HG02938 (cell line): ENCODE data around the gene MCOLN3.

Source experiments
- ATAC-seq: cut with Tn5 transposase; IDR thresholded peaks from one replicate; pipeline ENCODE4 v1.9.1; 2021; ENCODE audit warnings: mild to moderate bottlenecking, moderate library complexity; ENCODE audit not compliant: unreplicated experiment

The MCOLN3 gene

GRCh38 chr1:85048296-85049064 is at the start of gene MCOLN3:
MCOLN3 (minus strand) TSS chr1:85048500; CDS start chr1:85045360, 3,140 bp downstream.
- peak; percentile 66 for ATAC-seq

- ATAC-seq: no peak
These were observed 45.3 kb upstream of the MCOLN3 start for GRCh38 chr1:85093644-85094043.

GRCh38 chr1:85091671-85092280 is 43.5 kb upstream of the MCOLN3 start:
- no peak for ATAC-seq

GRCh38 chr1:85090225-85090624 is 41.9 kb upstream of the MCOLN3 start:
- no peak for ATAC-seq

- ATAC-seq: no peak
These were observed 40.9 kb upstream of the MCOLN3 start for GRCh38 chr1:85089203-85089602.

GRCh38 chr1:85088408-85088784 is 40.1 kb upstream of the MCOLN3 start:
- ATAC-seq: no peak

GRCh38 chr1:85087659-85088407 is 39.5 kb upstream of the MCOLN3 start:
- no peak for ATAC-seq

- ATAC-seq: no peak
These were observed 37.1 kb upstream of the MCOLN3 start for GRCh38 chr1:85085417-85085816.

- no peak for ATAC-seq
These were observed 30.6 kb upstream of the MCOLN3 start for GRCh38 chr1:85078903-85079302.

- ATAC-seq: no peak
These were observed 26.2 kb upstream of the MCOLN3 start for GRCh38 chr1:85074365-85074964.

GRCh38 chr1:85070972-85071492 is 22.7 kb upstream of the MCOLN3 start:
- no peak for ATAC-seq

- no peak for ATAC-seq
These were observed 20.5 kb upstream of the MCOLN3 start for GRCh38 chr1:85068846-85069245.

GRCh38 chr1:85065550-85065949 is 17.2 kb upstream of the MCOLN3 start:
- no peak for ATAC-seq

- ATAC-seq: peak; percentile 6
These were observed 14.2 kb upstream of the MCOLN3 start for GRCh38 chr1:85062425-85063026.

GRCh38 chr1:85061711-85062424 is 13.6 kb upstream of the MCOLN3 start:
- peak; percentile 100 for ATAC-seq

- ATAC-seq: no peak
These were observed 11.7 kb upstream of the MCOLN3 start for GRCh38 chr1:85060038-85060437.

- no peak for ATAC-seq
These were observed 11.3 kb upstream of the MCOLN3 start for GRCh38 chr1:85059563-85059962.

- no peak for ATAC-seq
These were observed 10.5 kb upstream of the MCOLN3 start for GRCh38 chr1:85058786-85059185.

- ATAC-seq: no peak
These were observed 10.0 kb upstream of the MCOLN3 start for GRCh38 chr1:85058311-85058710.

GRCh38 chr1:85054664-85055063 is 6.4 kb upstream of the MCOLN3 start:
- no peak for ATAC-seq
